K562 (cell line): ENCODE data around the gene ARHGAP26. TPM values are rescaled to one million over a fixed set of nuclear protein-coding genes. Genes with fewer than 3 reads are reported as not detected.
A peak's percentile ranks its signal among the peaks of the same experiment; 100 is the strongest.

ENCODE experiments used
- ATAC-seq: fragments of 200-7000 bp; cut with Tn5 transposase; 3 replicates; pipeline ENCODE4 v1.9.1; 2020; ENCODE audit warnings: moderate library complexity
- BruUV-seq: library from RNA; stranded (reverse); fragments of 400-500 nt; replicated peaks from 2 replicates; lab custom pipeline; 2021; lab: Mats Ljungman, UMichigan
- CTCF ChIA-PET: fragments of 300-600 bp; formaldehyde crosslinking; extraction: SDS; loops from one replicate; lab custom pipeline; 2021; ENCODE audit warnings: low intra/inter-chr PET ratio; lab: Yijun Ruan, JAX
- POLR2A ChIA-PET: fragments of 300-600, 350-650 bp; sonication (Branson Sonifier 250); formaldehyde crosslinking; extraction: SDS; loops from one replicate; lab custom pipeline; 2021; ENCODE audit warnings: antibody characterized with exemption, inconsistent platforms; lab: Yijun Ruan, JAX
- DNase-seq, 4 experiments: peaks; one replicate each; pipeline versions ENCODE4 v3.0.0 to v3.0.0-alpha.2; 2011 to 2018; ENCODE audit warnings: low spot score in 3 of 4, mixed read lengths in 3 of 4; ENCODE audit errors: extremely low read depth in 1 of 4
- FAIRE-seq: peaks from 2 replicates; lab custom pipeline; 2011; peaks lifted over from hg19 to GRCh38; lab: Jason Lieb, UNC
- H2AFZ ChIP-seq: 2 replicates; pipeline ENCODE4 v1.6.0; 2011; ENCODE audit warnings: low read depth, low read length, control low read depth, inconsistent platforms
- H3K27ac ChIP-seq: fragments of 200-600 bp; 3 replicates; pipeline ENCODE4 v1.8.0; 2011; ENCODE audit warnings: low read depth, mild to moderate bottlenecking, control low read depth, inconsistent platforms, low read length, moderate library complexity, mixed read lengths; ENCODE audit errors: extremely low read depth
- H3K27me3 ChIP-seq, 2 experiments: fragments of 300-600 bp in 1 of 2; 2 replicates in 1 of 2; 3 replicates in 1 of 2; pipeline versions ENCODE4 v1.6.0 to v1.8.0; 2011; ENCODE audit warnings: inconsistent platforms in 2 of 2, low read length in 2 of 2, mild to moderate bottlenecking in 1 of 2, mixed read lengths in 1 of 2, moderate library complexity in 1 of 2; ENCODE audit not compliant: control insufficient read depth in 2 of 2, insufficient read depth in 2 of 2
- H3K36me3 ChIP-seq: fragments of 300-600 bp; 3 replicates; pipeline ENCODE4 v1.8.0; 2011; ENCODE audit warnings: mild to moderate bottlenecking, low read length, inconsistent platforms; ENCODE audit not compliant: control insufficient read depth, insufficient read depth
- H3K4me1 ChIP-seq, 2 experiments: fragments of 200-600 bp in 1 of 2; replicated peaks in 1 of 2; 2 replicates in 1 of 2; 3 replicates in 1 of 2; pipeline versions ENCODE4 v1.5.1 to v1.8.0; 2011; ENCODE audit warnings: inconsistent platforms in 2 of 2, low read length in 2 of 2, mild to moderate bottlenecking in 1 of 2, mixed read lengths in 1 of 2, moderate library complexity in 1 of 2; ENCODE audit not compliant: control insufficient read depth in 2 of 2, insufficient read depth in 2 of 2
- H3K4me2 ChIP-seq: 2 replicates; pipeline ENCODE4 v1.6.1; 2011; ENCODE audit warnings: low read length, control low read depth, inconsistent platforms, mixed read lengths; ENCODE audit not compliant: insufficient read depth
- H3K4me3 ChIP-seq: fragments of 200-600 bp; sonication (generic), shearing (Covaris generic); 2 replicates; pipeline ENCODE4 v1.5.1; 2016; ENCODE audit warnings: control low read depth, inconsistent platforms
- H3K79me2 ChIP-seq: fragments of 200-600 bp; 3 replicates; pipeline ENCODE4 v1.8.0; 2011; ENCODE audit warnings: low read length, inconsistent platforms; ENCODE audit not compliant: control insufficient read depth, insufficient read depth
- H3K9ac ChIP-seq, 2 experiments: 2 replicates each; pipeline versions ENCODE4 v1.6.0 to v1.6.1; 2011; ENCODE audit warnings: low read depth in 2 of 2, low read length in 2 of 2, control low read depth in 1 of 2, inconsistent platforms in 1 of 2, mild to moderate bottlenecking in 1 of 2, mixed read lengths in 1 of 2; ENCODE audit not compliant: insufficient read depth in 1 of 2
- H3K9me1 ChIP-seq: one replicate; pipeline ENCODE4 v1.6.0; 2011; ENCODE audit warnings: inconsistent platforms, mild to moderate bottlenecking, low read length, moderate library complexity; ENCODE audit not compliant: control insufficient read depth, insufficient read depth
- H3K9me3 ChIP-seq: replicated peaks from 2 replicates; pipeline ENCODE4 v1.5.1; 2011; ENCODE audit warnings: low read depth, low read length, inconsistent platforms; ENCODE audit not compliant: control insufficient read depth, insufficient read depth
- H4K20me1 ChIP-seq: replicated peaks from 2 replicates; pipeline ENCODE4 v1.6.1; 2011; ENCODE audit warnings: low read length, inconsistent platforms, mixed read lengths; ENCODE audit not compliant: control insufficient read depth, insufficient read depth
- ARHGAP35 ChIP-seq: fragments of 450-650 bp; IDR thresholded peaks from 2 replicates; pipeline ENCODE4 v1.6.1; 2018; ENCODE audit not compliant: partially characterized antibody
- CCAR2 ChIP-seq: fragments of 200-400 bp; formaldehyde crosslinking; IDR thresholded peaks from 2 replicates; pipeline ENCODE4 v1.6.1; 2017; ENCODE audit warnings: mild to moderate bottlenecking, low read depth, low read length
- CGGBP1 ChIP-seq: fragments of 250-450 bp; sonication (Bioruptor Pico); IDR thresholded peaks from 2 replicates; pipeline ENCODE4 v1.9.0; 2021; ENCODE audit warnings: mild to moderate bottlenecking
- CREBBP ChIP-seq: IDR thresholded peaks from one replicate; pipeline ENCODE4 v1.6.1; 2012; ENCODE audit warnings: low read depth, mild to moderate bottlenecking, control low read depth, inconsistent platforms, low read length
- ETV5 ChIP-seq: sonication (generic); formaldehyde crosslinking; IDR thresholded peaks from 2 replicates; pipeline ENCODE4 v1.4.0; 2020; ENCODE audit warnings: low read depth, mild to moderate bottlenecking, missing genetic modification reagents
- KDM4B ChIP-seq, 2 experiments: fragments of 450-650 bp in 1 of 2; sonication (generic) in 1 of 2; IDR thresholded peaks; 2 replicates each; pipeline ENCODE4 v1.6.1; 2016 to 2017; ENCODE audit warnings: borderline replicate concordance in 2 of 2, antibody characterized with exemption in 1 of 2, low read depth in 1 of 2, mild to moderate bottlenecking in 1 of 2
- KLF1 ChIP-seq: fragments of 450-650 bp; IDR thresholded peaks from 2 replicates; pipeline ENCODE4 v1.6.1; 2016; ENCODE audit warnings: missing genetic modification characterization, missing compliant biosample characterization
- LCOR ChIP-seq: sonication (generic); formaldehyde crosslinking; IDR thresholded peaks from 2 replicates; pipeline ENCODE4 v1.8.0; 2022; ENCODE audit warnings: mild to moderate bottlenecking, missing genetic modification reagents
- NCOR1 ChIP-seq: fragments of 450-650 bp; IDR thresholded peaks from 2 replicates; pipeline ENCODE4 v1.6.1; 2016; ENCODE audit warnings: mild to moderate bottlenecking, moderate library complexity
- NFIC ChIP-seq: fragments of 450-650 bp; IDR thresholded peaks from 2 replicates; pipeline ENCODE4 v1.6.1; 2017; ENCODE audit warnings: mild to moderate bottlenecking, inconsistent platforms
- PHF21A ChIP-seq: fragments of 450-650 bp; IDR thresholded peaks from 2 replicates; pipeline ENCODE4 v1.6.1; 2017; ENCODE audit warnings: low read depth, borderline replicate concordance
- PTRF ChIP-seq: fragments of 450-650 bp; IDR thresholded peaks from 2 replicates; pipeline ENCODE4 v1.6.1; 2016; ENCODE audit warnings: mild to moderate bottlenecking, missing genetic modification characterization, missing compliant biosample characterization
- TAF15 ChIP-seq: fragments of 200-400 bp; formaldehyde crosslinking; IDR thresholded peaks from 2 replicates; pipeline ENCODE4 v1.6.1; 2017; ENCODE audit warnings: mild to moderate bottlenecking, low read depth, low read length, moderate library complexity
- TBL1XR1 ChIP-seq, 2 experiments: IDR thresholded peaks; 2 replicates each; pipeline ENCODE4 v1.6.1; 2012; ENCODE audit warnings: improper control_type of control experiment in 2 of 2, low read length in 2 of 2, mild to moderate bottlenecking in 1 of 2
- THAP7 ChIP-seq: fragments of 250-450 bp; sonication (Bioruptor Pico); IDR thresholded peaks from 2 replicates; pipeline ENCODE4 v1.5.0; 2021
- U2AF1 ChIP-seq: fragments of 200-400 bp; formaldehyde crosslinking; optimal IDR thresholded peaks from 2 replicates; pipeline ENCODE3; 2017; ENCODE audit warnings: mild to moderate bottlenecking, low read depth, low read length, moderate library complexity
- ZNF785 ChIP-seq: fragments of 250-450 bp; sonication (Bioruptor Pico); IDR thresholded peaks from 2 replicates; pipeline ENCODE4 v1.4.0; 2020; ENCODE audit warnings: mild to moderate bottlenecking
- WGBS: fragments of 100-300 bp; shearing (Covaris generic); methylation state at CpG from one replicate; pipeline ENCODE4 v1.1.6; 2016; ENCODE audit warnings: low coverage, mixed read lengths; ENCODE audit not compliant: insufficient coverage; ENCODE audit errors: missing lambda C conversion rate; 5-methylcytosine and 5-hydroxymethylcytosine counted together
- in situ Hi-C: fragments of 300-500 bp; cut with MboI; formaldehyde crosslinking; loops from 4 replicates; pipeline ENCODE4 v1.15.0; 2018; ENCODE audit warnings: inconsistent platforms, mixed read lengths
- intact Hi-C: fragments of 100-400 bp; cut with micrococcal nuclease; formaldehyde crosslinking; loops from 2 replicates; pipeline ENCODE4 v1.14.2; 2022
- polyA plus RNA-seq, 8 experiments: library from polyadenylated mRNA; depleted of rRNA in 4 of 8; stranded (reverse) in 5 of 8; unstranded in 3 of 8; fragments of >200 nt; fragmentation: Nextera tagmentation in 2 of 8; fragmentation: Illumina TruSeq in 1 of 8; extraction: Ambion mirVana in 2 of 8; extraction: Trizol in 1 of 8; gene quantifications; 2 replicates each; pipeline versions ENCODE4 v1.2.1 to v1.2.3, GENCODE V29; 2011 to 2014; ENCODE audit warnings: inconsistent platforms in 1 of 8, missing spikeins in 1 of 8
- total RNA-seq, 7 experiments: library from RNA; depleted of rRNA in 6 of 7; stranded (reverse); fragments of >200 nt in 6 of 7; fragmentation: Illumina TruSeq in 2 of 7; extraction: Trizol in 2 of 7; gene quantifications; 2 replicates each; pipeline versions ENCODE4 v1.2.1 to v1.2.3, GENCODE V29; 2011 to 2021; ENCODE audit warnings: low replicate concordance in 1 of 7

Gene ARHGAP26
- total and polyA plus RNA-seq, 9 of the 15 experiments (the other 6 are each of a cell fraction or from before 2014, with no cell fraction given) = 0.13 to 1.1 (median 0.55) TPM

GRCh38 chr5:142808878-142809598, 38.9 kb downstream of the ARHGAP26 start:
- POLR2A ChIA-PET = interaction anchor here (0.6 to 1.1 kb wide), 3 partner anchors 10 to 874 kb away, joined by 3 read pairs; no protein-coding TSS in a partner anchor
- intact Hi-C loops (no loop called here), in situ Hi-C loops (no loop called here)
- ATAC-seq = no peak
- Histone ChIP-seq H4K20me1 (no peaks in the 10 kb centered on the region), H3K79me2 (no peaks in the 10 kb centered on the region), H3K36me3 (no peaks in the 10 kb centered on the region), H3K9ac (no peak overlapping the region), H3K9me1 (no peaks in the 10 kb centered on the region)
- no peak for TF ChIP-seq PTRF
- TF ChIP-seq NFIC = peak; percentile 46; the same call in 1 of the 2 replicates
- TF ChIP-seq, all 486 proteins: peak for 1
- H3K4me3 ChIP-seq = no peak overlapping the region
- H3K27me3 ChIP-seq = peaks cover 11 to 24% of the 10 kb centered on the region in 2 experiments; a peak in 4 of 5 replicates
- WGBS = 0% methylated on average over 2 of the region's 2 CpGs
- H3K27ac ChIP-seq = no peak overlapping the region
- H3K4me1 ChIP-seq = no peaks in the 10 kb centered on the region
- DNase-seq (no peak), FAIRE-seq (no peak)
- CTCF ChIA-PET = no interaction called here
- H3K9me3 ChIP-seq = no peaks in the 10 kb centered on the region
- no peak overlapping the region for H3K4me2 ChIP-seq
- H2AFZ ChIP-seq = no peak overlapping the region
- BruUV-seq = no TSS peak

- ChIA-PET POLR2A (no interaction called here), CTCF (no interaction called here)
- Histone ChIP-seq H3K9ac (no peak overlapping the region), H3K36me3 (no peaks in the 10 kb centered on the region), H3K9me1 (no peaks in the 10 kb centered on the region), H3K4me1 (no peaks in the 10 kb centered on the region), H3K9me3 (no peaks in the 10 kb centered on the region), H3K27me3 (peaks cover 11 to 21% of the 10 kb centered on the region in 2 experiments; a peak in 4 of 5 replicates), H3K4me3 (no peak overlapping the region), H4K20me1 (no peaks in the 10 kb centered on the region), H3K79me2 (no peaks in the 10 kb centered on the region), H2AFZ (no peak overlapping the region), H3K4me2 (no peak overlapping the region), H3K27ac (no peak overlapping the region)
- WGBS = 0% methylated on average over 1 of the region's 1 CpG
- no peak for ATAC-seq
- no peak for DNase-seq
- in situ Hi-C loops = no loop called here
- no peak for FAIRE-seq
- no TSS peak for BruUV-seq
- intact Hi-C loops = no loop called here
- no peak for TF ChIP-seq PHF21A
- TF ChIP-seq ARHGAP35 = no peak
- no peak for TF ChIP-seq NCOR1
- no peak for TF ChIP-seq KDM4B (IDR thresholded peaks at IDR 0.05; ENCODE audit: borderline replicate concordance in 2 of 2, low read depth in 1 of 2)
- TF ChIP-seq CCAR2 = no peak
- no peak for TF ChIP-seq KLF1 (tag)
- no peak for TF ChIP-seq ZNF785
- TF ChIP-seq ETV5 (CRISPR knock-in tag) = no peak
- no peak for TF ChIP-seq CGGBP1 (CRISPR knock-in tag)
- TF ChIP-seq U2AF1 = no peak
- no peak for TF ChIP-seq LCOR (CRISPR knock-in tag)
- no peak for TF ChIP-seq TAF15
- TF ChIP-seq THAP7 (CRISPR knock-in tag) = no peak
- no peak for TF ChIP-seq CREBBP
- TF ChIP-seq TBL1XR1 (IDR thresholded peaks at IDR 0.05; ENCODE audit: low read length in 2 of 2) = no peak
Measured at GRCh38 chr5:142810081-142810480, 39.9 kb downstream of the ARHGAP26 start.
